CD4-positive, alpha-beta T cell treated with Interleukin-15 for 4 hours (primary cell): Measurements from ENCODE around the gene LIME1.

Experiments
- DNase-seq: peaks from one replicate; pipeline ENCODE4 v3.0.0-alpha.2; 2020; ENCODE audit warnings: low spot score

Gene LIME1

GRCh38 chr20:63739130-63740069 lies 2.9 kb downstream of the LIME1 start, which contains the start of gene SLC2A4RG:
SLC2A4RG (plus strand) TSS chr20:63739776; CDS start chr20:63739913, 137 bp downstream.
- peak; percentile 72 for DNase-seq

DNA sequence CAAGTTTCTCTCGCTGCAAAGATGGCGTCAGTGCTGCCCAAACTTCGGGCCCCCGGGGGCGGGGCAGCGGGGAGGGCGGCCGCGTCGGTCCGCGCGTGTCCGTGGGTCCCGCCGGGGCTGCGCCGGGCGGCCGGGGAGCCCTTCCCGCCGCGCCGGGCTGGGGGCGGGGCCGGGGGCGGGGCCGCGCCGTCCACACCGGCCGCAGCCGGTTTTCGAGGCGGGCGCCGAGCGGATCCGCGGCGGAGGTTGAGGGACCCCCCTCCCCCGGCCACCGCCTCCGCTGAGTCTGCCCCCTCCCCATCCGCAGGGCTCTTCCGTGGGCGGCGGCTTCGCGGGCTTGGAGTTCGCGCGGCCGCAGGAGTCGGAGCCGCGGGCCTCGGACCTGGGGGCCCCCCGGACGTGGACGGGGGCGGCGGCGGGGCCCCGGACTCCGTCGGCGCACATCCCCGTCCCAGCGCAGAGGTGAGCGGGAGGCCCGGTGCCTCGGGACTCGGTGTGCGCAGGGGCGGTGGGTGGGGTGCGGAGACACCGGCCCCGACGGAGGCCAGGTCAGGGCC lies 3.7 kb downstream of the LIME1 start:
- peak; percentile 55 for DNase-seq

GRCh38 chr20:63740627-63741353 lies 4.3 kb downstream of the LIME1 start:
- DNase-seq: peak; percentile 35

GRCh38 chr20:63741354-63741675 lies 4.9 kb downstream of the LIME1 start:
- DNase-seq: no peak

DNA sequence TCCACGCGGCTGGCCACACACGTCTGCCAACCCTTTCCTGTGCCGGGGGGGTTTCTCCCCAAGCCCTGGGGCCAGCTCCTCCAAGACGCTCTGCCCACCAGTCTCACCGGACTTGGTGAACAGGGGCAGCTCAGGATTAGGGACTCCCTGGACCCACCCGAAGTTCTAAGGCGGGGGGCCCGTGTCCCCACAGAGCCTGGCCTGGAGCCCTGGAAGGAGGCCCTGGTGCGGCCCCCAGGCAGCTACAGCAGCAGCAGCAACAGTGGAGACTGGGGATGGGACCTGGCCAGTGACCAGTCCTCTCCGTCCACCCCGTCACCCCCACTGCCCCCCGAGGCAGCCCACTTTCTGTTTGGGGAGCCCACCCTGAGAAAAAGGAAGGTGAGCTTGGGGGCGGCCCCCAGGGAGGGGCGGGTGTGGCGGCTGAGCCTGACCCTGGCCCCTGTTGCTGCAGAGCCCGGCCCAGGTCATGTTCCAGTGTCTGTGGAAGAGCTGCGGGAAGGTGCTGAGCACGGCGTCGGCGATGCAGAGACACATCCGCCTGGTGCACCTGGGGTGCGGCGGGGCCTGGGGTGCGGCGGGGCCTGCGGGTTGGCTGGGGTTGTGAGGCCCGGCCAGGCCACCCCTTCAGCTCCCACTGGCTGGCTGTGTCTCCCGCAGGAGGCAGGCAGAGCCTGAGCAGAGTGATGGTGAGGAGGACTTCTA lies 5.4 kb downstream of the LIME1 start:
- DNase-seq: no peak

DNA sequence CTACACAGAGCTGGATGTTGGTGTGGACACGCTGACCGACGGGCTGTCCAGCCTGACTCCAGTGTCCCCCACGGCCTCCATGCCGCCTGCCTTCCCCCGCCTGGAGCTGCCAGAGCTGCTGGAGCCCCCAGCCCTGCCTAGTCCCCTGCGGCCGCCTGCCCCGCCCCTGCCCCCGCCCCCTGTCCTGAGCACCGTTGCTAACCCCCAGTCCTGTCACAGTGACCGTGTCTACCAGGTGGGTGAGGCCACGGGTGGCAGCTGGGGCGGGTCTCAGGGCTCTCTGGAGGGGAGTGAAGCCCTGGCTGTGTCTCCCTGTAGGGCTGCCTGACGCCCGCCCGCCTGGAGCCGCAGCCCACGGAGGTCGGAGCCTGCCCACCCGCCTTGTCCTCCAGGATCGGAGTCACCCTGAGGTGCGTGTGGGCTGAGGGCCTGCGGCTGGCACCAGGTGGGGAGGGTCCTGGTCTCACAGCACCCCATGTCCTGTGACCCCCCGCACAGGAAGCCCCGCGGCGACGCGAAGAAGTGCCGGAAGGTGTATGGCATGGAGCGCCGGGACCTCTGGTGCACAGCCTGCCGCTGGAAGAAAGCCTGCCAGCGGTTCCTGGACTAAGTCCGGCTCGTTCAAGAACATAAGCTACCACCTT lies 6.0 kb downstream of the LIME1 start:
- no peak for DNase-seq

DNA sequence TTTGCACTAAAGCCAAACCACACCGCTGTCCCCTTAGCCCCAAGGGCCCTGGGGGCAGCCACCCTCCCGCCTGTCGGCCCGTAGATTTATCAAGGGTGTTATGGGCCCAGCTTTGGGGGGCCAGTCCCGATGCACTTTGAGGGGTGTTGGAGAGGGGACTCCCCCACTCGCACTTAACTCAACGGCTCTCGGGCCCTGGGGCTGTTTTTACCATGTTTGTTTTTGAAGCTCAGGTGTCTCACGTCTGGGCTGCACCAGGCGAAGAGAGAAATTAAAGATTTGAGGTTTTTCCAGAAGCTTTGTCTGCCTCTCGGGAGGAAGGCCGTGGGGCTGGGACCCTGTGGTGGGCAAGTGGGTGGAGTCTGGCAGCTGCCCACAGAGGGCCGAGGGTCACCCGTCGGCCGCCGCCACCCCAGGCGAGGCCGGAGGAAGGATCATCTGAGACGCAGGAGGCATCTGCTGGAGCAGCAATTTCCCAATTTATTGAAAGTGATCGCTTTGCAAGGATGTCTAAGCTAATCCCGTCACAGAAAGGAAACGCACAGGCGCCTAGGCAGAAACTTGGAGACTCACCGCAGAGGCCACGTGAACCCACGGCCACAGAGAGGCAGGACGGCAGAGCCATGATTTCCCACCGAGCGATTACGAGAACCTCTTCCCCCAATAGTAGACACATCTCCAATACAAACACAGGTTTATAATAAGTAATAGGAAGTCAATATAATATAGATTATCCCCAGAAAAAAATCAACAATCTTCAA lies 6.9 kb downstream of the LIME1 start:
- DNase-seq: no peak

- no peak for DNase-seq
These were observed 7.7 kb downstream of the LIME1 start for GRCh38 chr20:63744158-63744557.

- DNase-seq: no peak
These were observed 8.3 kb downstream of the LIME1 start for GRCh38 chr20:63744574-63745423.

DNA sequence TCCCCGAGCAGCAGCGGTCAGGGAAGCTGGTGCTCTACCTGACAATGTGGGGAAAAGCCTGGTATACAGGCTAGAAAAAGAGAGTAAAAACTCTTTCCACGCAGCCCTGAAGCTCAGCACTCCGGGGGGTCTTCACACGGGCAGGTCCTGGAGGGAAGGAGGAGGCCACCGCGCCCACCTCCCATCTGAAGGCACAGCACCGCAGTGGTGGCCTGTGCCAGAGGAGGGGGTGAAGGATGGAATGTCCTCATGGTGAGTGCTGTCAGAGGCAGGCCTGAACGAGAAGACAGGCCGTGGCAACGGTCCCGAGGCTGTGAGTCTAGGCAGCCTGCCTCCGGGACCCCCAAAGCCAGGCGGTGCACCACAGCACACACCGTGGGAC lies 9.0 kb downstream of the LIME1 start:
- no peak for DNase-seq

GRCh38 chr20:63745961-63746731 lies 9.7 kb downstream of the LIME1 start:
- no peak for DNase-seq

- DNase-seq: no peak
These were observed 10.4 kb downstream of the LIME1 start for GRCh38 chr20:63746751-63747315.

GRCh38 chr20:63747622-63748069 lies 11.2 kb downstream of the LIME1 start:
- DNase-seq: no peak

GRCh38 chr20:63748070-63748933 lies 11.8 kb downstream of the LIME1 start:
- DNase-seq: no peak

DNA sequence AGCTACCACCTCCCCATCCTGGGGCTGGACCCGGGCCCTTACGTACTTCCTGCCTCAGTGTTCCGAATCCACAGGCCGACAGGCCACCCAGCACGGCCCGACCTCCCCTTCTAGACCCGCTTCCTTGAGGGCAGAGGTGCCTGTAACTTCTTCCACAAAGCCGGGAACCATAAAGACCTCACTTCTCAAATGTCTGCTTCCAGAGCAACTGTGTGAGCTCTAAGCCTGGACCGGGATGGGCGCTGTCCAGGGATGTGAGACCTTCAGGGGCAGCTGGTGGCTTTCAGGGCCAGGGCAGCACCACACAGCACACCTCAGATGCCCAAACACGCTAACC lies 12.4 kb downstream of the LIME1 start:
- DNase-seq: no peak

DNA sequence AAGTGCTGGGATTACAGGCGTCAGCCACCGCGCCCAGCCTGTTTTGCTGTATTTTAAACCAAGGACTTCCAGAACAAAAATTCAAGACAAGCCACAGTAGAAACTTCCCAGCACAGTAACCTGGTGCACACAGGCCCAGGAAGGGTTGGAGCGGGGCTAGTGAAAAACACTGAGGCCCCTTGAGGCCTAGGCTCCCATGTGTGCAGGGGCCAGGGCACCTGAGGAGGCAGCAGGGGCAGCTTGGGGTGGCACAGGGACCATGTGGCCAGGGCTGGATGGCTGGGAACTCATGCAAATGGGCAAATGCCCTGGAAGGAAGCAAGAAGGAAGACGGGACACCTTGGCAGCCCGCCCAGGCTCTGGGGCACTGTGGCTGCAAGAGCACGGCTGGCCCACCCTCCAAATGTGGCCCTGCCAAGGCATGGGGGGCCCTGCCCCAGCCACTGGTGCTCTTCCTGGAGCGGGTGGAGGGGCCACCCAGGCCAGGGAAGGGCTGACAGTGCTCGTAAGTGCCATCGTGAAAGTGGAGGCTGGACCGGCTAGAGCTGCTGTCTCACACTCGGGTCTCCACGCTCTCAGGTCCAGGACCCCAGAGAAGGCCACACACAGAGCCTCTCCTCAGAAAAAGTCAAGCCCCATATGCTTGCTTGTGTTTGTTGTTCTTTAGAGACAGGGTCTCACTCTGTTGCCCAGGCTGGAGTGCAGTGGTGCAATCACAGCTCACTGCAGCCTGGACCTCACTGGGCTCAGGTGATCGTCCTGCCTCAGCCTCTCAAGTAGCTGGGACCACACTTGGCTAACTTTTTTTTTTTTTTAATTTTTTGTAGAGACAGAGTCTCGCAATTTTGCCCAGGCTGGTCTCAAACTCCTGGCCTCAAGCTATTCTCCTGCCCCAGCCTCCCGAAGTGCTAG lies 13.4 kb downstream of the LIME1 start:
- no peak for DNase-seq
